ENCODE measurements around the gene ZNF12.

Gene ZNF12

GRCh38 chr7:6639627-6640026 is 67.1 kb downstream of the ZNF12 start:
- in situ Hi-C loops (cut with HindIII; ENCODE audit: low pct_ligation_motif_present, low sequenced_read_pairs) = no loop called here
- Histone ChIP-seq H3K36me3 (replicated peaks) (peaks cover 24% of the 10 kb centered on the region), H3K4me3 (ENCODE audit: low read depth, low read length) (no peak overlapping the region), H3K27me3 (replicated peaks) (no peaks in the 10 kb centered on the region), H3K27ac (no peak overlapping the region)
- no peak for DNase-seq
- TF ChIP-seq CTCF (IDR thresholded peaks at IDR 0.05; ENCODE audit: low read depth, low read length, missing control alignments) = no peak

GRCh38 chr7:6639032-6639431 is 67.7 kb downstream of the ZNF12 start:
- DNase-seq = no peak
- no peak for TF ChIP-seq CTCF (IDR thresholded peaks at IDR 0.05; ENCODE audit: low read depth, low read length, missing control alignments)
- Histone ChIP-seq H3K27me3 (replicated peaks) (no peaks in the 10 kb centered on the region), H3K27ac (no peak overlapping the region), H3K4me3 (ENCODE audit: low read depth, low read length) (no peak overlapping the region), H3K36me3 (replicated peaks) (peaks cover 19% of the 10 kb centered on the region)
- in situ Hi-C loops (cut with HindIII; ENCODE audit: low pct_ligation_motif_present, low sequenced_read_pairs) = no loop called here

Data from brain microvascular endothelial cell (primary cell).